K562 (cell line): Measurements from ENCODE around the gene PIKFYVE. TPM values are rescaled to one million over a fixed set of nuclear protein-coding genes. Genes with fewer than 3 reads are reported as not detected.
A peak's percentile ranks its signal among the peaks of the same experiment; 100 is the strongest.

Experiments
- BRD9 ChIP-seq: fragments of 450-650 bp; IDR thresholded peaks from 2 replicates; pipeline ENCODE4 v1.6.1; 2018; ENCODE audit warnings: low read depth; ENCODE audit not compliant: partially characterized antibody
- CBFA2T3 ChIP-seq: fragments of 450-650 bp; IDR thresholded peaks from 2 replicates; pipeline ENCODE4 v1.6.1; 2017
- DPF2 ChIP-seq: fragments of 450-650 bp; IDR thresholded peaks from 2 replicates; pipeline ENCODE4 v1.6.1; 2016
- MEF2A ChIP-seq: IDR thresholded peaks from 2 replicates; pipeline ENCODE4 v1.6.1; 2011; ENCODE audit warnings: low read depth, mild to moderate bottlenecking, low read length, moderate library complexity; ENCODE audit not compliant: control insufficient read depth
- MIER1 ChIP-seq: fragments of 450-650 bp; IDR thresholded peaks from 2 replicates; pipeline ENCODE4 v1.6.1; 2016; ENCODE audit warnings: antibody characterized with exemption, mild to moderate bottlenecking, low read depth
- RAD21 ChIP-seq, 2 experiments: fragments of 250-450 bp in 1 of 2; fragments of 450-650 bp in 1 of 2; sonication (Bioruptor Pico) in 1 of 2; formaldehyde crosslinking in 1 of 2; IDR thresholded peaks in 1 of 2; conservative IDR thresholded peaks in 1 of 2; 2 replicates each; pipeline versions ENCODE4 v1.4.0 to v1.8.0; 2020 to 2022; ENCODE audit warnings: mild to moderate bottlenecking in 2 of 2, moderate library complexity in 1 of 2
- SMARCA4 ChIP-seq: fragments of 450-650 bp; IDR thresholded peaks from 2 replicates; pipeline ENCODE4 v1.6.1; 2016
- SOX6 ChIP-seq: fragments of 450-650 bp; IDR thresholded peaks from 2 replicates; pipeline ENCODE4 v1.6.1; 2014; ENCODE audit warnings: mild to moderate bottlenecking
- ZNF217 ChIP-seq: sonication (generic); formaldehyde crosslinking; IDR thresholded peaks from 2 replicates; pipeline ENCODE4 v1.8.0; 2022; ENCODE audit warnings: mild to moderate bottlenecking, missing genetic modification reagents
- ZNF316 ChIP-seq: fragments of 450-650 bp; IDR thresholded peaks from 2 replicates; pipeline ENCODE4 v1.6.1; 2016
- ZNF41 ChIP-seq: fragments of 250-450 bp; sonication (Bioruptor Pico); conservative IDR thresholded peaks from 2 replicates; pipeline ENCODE4 v1.4.0; 2020; ENCODE audit warnings: mild to moderate bottlenecking
- polyA plus RNA-seq, 8 experiments: library from polyadenylated mRNA; depleted of rRNA in 4 of 8; stranded (reverse) in 5 of 8; unstranded in 3 of 8; fragments of >200 nt; fragmentation: Nextera tagmentation in 2 of 8; fragmentation: Illumina TruSeq in 1 of 8; extraction: Ambion mirVana in 2 of 8; extraction: Trizol in 1 of 8; gene quantifications; 2 replicates each; pipeline versions ENCODE4 v1.2.1 to v1.2.3, GENCODE V29; 2011 to 2014; ENCODE audit warnings: inconsistent platforms in 1 of 8, missing spikeins in 1 of 8
- total RNA-seq, 7 experiments: library from RNA; depleted of rRNA in 6 of 7; stranded (reverse); fragments of >200 nt in 6 of 7; fragmentation: Illumina TruSeq in 2 of 7; extraction: Trizol in 2 of 7; gene quantifications; 2 replicates each; pipeline versions ENCODE4 v1.2.1 to v1.2.3, GENCODE V29; 2011 to 2021; ENCODE audit warnings: low replicate concordance in 1 of 7
- TF ChIP-seq, protein P1 (sequence below): fragments of 450-650 bp; IDR thresholded peaks from 2 replicates; pipeline ENCODE4 v1.6.1; 2016; ENCODE audit warnings: mild to moderate bottlenecking, moderate library complexity
- TF ChIP-seq, protein P2 (sequence below): fragments of 450-650 bp; IDR thresholded peaks from 2 replicates; pipeline ENCODE4 v1.6.1; 2016; ENCODE audit warnings: mild to moderate bottlenecking

PIKFYVE gene
- total and polyA plus RNA-seq, 9 of the 15 experiments (the other 6 are each of a cell fraction or from before 2014, with no cell fraction given) = 3.6 to 25.6 (median 16.7) TPM

DNA sequence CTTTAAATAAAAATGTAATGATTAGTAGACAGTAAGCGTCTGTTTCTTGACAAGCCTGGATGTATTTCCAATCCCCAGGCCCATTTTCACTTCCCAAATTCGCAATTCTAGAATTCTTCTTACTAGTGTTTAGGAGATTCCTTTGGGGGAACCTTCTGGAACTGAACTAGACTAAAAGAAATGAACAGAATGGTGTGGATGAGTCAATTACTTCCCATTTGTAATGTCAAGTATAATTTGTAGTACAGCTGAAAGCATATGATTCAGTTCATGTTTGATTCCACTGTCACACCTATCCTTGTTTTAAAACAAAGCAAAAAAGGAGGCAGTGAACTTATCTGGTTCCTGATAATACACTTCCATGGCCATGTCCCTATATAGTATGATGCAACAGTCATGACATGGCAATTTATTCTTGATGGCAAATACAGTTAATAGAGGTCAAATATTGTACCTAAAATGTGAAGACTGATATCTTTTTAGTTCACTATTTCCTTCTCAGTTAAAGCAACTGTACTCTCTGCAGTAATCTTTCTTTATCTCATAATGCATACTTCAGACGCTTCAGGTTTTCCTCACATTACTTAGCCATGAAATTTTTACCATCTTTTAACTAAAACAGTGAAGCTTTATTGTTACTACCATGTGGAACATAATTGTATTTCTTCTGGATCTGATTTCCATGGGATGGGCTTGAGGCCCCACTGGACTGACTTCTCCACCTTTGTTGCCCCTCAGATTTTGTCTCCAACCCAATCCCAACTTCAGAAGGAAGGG, 13.2 kb upstream of the PIKFYVE start (continued):
- TF ChIP-seq, protein P1, sequence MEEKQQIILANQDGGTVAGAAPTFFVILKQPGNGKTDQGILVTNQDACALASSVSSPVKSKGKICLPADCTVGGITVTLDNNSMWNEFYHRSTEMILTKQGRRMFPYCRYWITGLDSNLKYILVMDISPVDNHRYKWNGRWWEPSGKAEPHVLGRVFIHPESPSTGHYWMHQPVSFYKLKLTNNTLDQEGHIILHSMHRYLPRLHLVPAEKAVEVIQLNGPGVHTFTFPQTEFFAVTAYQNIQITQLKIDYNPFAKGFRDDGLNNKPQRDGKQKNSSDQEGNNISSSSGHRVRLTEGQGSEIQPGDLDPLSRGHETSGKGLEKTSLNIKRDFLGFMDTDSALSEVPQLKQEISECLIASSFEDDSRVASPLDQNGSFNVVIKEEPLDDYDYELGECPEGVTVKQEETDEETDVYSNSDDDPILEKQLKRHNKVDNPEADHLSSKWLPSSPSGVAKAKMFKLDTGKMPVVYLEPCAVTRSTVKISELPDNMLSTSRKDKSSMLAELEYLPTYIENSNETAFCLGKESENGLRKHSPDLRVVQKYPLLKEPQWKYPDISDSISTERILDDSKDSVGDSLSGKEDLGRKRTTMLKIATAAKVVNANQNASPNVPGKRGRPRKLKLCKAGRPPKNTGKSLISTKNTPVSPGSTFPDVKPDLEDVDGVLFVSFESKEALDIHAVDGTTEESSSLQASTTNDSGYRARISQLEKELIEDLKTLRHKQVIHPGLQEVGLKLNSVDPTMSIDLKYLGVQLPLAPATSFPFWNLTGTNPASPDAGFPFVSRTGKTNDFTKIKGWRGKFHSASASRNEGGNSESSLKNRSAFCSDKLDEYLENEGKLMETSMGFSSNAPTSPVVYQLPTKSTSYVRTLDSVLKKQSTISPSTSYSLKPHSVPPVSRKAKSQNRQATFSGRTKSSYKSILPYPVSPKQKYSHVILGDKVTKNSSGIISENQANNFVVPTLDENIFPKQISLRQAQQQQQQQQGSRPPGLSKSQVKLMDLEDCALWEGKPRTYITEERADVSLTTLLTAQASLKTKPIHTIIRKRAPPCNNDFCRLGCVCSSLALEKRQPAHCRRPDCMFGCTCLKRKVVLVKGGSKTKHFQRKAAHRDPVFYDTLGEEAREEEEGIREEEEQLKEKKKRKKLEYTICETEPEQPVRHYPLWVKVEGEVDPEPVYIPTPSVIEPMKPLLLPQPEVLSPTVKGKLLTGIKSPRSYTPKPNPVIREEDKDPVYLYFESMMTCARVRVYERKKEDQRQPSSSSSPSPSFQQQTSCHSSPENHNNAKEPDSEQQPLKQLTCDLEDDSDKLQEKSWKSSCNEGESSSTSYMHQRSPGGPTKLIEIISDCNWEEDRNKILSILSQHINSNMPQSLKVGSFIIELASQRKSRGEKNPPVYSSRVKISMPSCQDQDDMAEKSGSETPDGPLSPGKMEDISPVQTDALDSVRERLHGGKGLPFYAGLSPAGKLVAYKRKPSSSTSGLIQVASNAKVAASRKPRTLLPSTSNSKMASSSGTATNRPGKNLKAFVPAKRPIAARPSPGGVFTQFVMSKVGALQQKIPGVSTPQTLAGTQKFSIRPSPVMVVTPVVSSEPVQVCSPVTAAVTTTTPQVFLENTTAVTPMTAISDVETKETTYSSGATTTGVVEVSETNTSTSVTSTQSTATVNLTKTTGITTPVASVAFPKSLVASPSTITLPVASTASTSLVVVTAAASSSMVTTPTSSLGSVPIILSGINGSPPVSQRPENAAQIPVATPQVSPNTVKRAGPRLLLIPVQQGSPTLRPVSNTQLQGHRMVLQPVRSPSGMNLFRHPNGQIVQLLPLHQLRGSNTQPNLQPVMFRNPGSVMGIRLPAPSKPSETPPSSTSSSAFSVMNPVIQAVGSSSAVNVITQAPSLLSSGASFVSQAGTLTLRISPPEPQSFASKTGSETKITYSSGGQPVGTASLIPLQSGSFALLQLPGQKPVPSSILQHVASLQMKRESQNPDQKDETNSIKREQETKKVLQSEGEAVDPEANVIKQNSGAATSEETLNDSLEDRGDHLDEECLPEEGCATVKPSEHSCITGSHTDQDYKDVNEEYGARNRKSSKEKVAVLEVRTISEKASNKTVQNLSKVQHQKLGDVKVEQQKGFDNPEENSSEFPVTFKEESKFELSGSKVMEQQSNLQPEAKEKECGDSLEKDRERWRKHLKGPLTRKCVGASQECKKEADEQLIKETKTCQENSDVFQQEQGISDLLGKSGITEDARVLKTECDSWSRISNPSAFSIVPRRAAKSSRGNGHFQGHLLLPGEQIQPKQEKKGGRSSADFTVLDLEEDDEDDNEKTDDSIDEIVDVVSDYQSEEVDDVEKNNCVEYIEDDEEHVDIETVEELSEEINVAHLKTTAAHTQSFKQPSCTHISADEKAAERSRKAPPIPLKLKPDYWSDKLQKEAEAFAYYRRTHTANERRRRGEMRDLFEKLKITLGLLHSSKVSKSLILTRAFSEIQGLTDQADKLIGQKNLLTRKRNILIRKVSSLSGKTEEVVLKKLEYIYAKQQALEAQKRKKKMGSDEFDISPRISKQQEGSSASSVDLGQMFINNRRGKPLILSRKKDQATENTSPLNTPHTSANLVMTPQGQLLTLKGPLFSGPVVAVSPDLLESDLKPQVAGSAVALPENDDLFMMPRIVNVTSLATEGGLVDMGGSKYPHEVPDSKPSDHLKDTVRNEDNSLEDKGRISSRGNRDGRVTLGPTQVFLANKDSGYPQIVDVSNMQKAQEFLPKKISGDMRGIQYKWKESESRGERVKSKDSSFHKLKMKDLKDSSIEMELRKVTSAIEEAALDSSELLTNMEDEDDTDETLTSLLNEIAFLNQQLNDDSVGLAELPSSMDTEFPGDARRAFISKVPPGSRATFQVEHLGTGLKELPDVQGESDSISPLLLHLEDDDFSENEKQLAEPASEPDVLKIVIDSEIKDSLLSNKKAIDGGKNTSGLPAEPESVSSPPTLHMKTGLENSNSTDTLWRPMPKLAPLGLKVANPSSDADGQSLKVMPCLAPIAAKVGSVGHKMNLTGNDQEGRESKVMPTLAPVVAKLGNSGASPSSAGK = peak; percentile 34; the same call in 1 of the 2 replicates
- TF ChIP-seq DPF2 (peak; percentile 72), SMARCA4 (peak; percentile 73), ZNF316 (peak; percentile 91), RAD21 (CRISPR knock-in tag; conservative IDR thresholded peaks at IDR 0.05 in 1 of 2, IDR thresholded peaks at IDR 0.05 in 1 of 2) (0 out of 4 replicates have a peak, but pooled peaks of 1 of the 2 experiments have one; percentile 3), ZNF217 (CRISPR knock-in tag) (no peak), SOX6 (peak; percentile 83), MEF2A (no peak), BRD9 (peak; percentile 29), MIER1 (no peak), CBFA2T3 (peak; percentile 11; the same call in 1 of the 2 replicates), ZNF41 (no peak)
- TF ChIP-seq, protein P2, sequence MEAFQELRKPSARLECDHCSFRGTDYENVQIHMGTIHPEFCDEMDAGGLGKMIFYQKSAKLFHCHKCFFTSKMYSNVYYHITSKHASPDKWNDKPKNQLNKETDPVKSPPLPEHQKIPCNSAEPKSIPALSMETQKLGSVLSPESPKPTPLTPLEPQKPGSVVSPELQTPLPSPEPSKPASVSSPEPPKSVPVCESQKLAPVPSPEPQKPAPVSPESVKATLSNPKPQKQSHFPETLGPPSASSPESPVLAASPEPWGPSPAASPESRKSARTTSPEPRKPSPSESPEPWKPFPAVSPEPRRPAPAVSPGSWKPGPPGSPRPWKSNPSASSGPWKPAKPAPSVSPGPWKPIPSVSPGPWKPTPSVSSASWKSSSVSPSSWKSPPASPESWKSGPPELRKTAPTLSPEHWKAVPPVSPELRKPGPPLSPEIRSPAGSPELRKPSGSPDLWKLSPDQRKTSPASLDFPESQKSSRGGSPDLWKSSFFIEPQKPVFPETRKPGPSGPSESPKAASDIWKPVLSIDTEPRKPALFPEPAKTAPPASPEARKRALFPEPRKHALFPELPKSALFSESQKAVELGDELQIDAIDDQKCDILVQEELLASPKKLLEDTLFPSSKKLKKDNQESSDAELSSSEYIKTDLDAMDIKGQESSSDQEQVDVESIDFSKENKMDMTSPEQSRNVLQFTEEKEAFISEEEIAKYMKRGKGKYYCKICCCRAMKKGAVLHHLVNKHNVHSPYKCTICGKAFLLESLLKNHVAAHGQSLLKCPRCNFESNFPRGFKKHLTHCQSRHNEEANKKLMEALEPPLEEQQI = 0 out of 2 replicates have a peak, but pooled peaks have one; percentile 51
